ENCODE results near the gene IFT74.

GRCh38 chr9:26937816-26938371, 18.3 kb upstream of the IFT74 start:
- no peak for TF ChIP-seq SETDB1 (CRISPR knock-in tag; IDR thresholded peaks at IDR 0.05; ENCODE audit: borderline replicate concordance)
- TF ChIP-seq HES4 (CRISPR knock-in tag; IDR thresholded peaks at IDR 0.05; ENCODE audit: borderline replicate concordance): no peak
- TF ChIP-seq CEBPG (CRISPR knock-in tag; IDR thresholded peaks at IDR 0.05): no peak
- no peak for TF ChIP-seq ARHGAP35 (CRISPR knock-in tag; IDR thresholded peaks at IDR 0.05; ENCODE audit: borderline replicate concordance)
- no peak for TF ChIP-seq NFYB (CRISPR knock-in tag; IDR thresholded peaks at IDR 0.05)
- no peak for TF ChIP-seq ATF3 (CRISPR knock-in tag; IDR thresholded peaks at IDR 0.05)

Data from HepG2 (cell line).